GM21717 (cell line): Measurements from ENCODE around the gene LINC01488.

Experiments used
- ATAC-seq: cut with Tn5 transposase; IDR thresholded peaks from one replicate; pipeline ENCODE4 v1.9.1; 2021; ENCODE audit warnings: mild to moderate bottlenecking, moderate library complexity; ENCODE audit not compliant: unreplicated experiment

Gene LINC01488

GRCh38 chr11:69444381-69445130 lies 36.9 kb upstream of the LINC01488 start:
- ATAC-seq: no peak

GRCh38 chr11:69445131-69445470 lies 36.4 kb upstream of the LINC01488 start:
- ATAC-seq: no peak

- ATAC-seq: no peak
Observed at GRCh38 chr11:69446108-69446507, 35.4 kb upstream of the LINC01488 start.

- ATAC-seq: no peak
Observed at GRCh38 chr11:69447786-69448185, 33.7 kb upstream of the LINC01488 start.

- ATAC-seq: no peak
Observed at GRCh38 chr11:69448471-69449284, 32.8 kb upstream of the LINC01488 start.

- ATAC-seq: no peak
Observed at GRCh38 chr11:69449320-69450063, 32.0 kb upstream of the LINC01488 start.

GRCh38 chr11:69450064-69450856 lies 31.2 kb upstream of the LINC01488 start:
- ATAC-seq: no peak

GRCh38 chr11:69450857-69451220 lies 30.6 kb upstream of the LINC01488 start:
- ATAC-seq: no peak

- no peak for ATAC-seq
Observed at GRCh38 chr11:69451289-69451688, 30.2 kb upstream of the LINC01488 start.

GRCh38 chr11:69452206-69452987 lies 29.1 kb upstream of the LINC01488 start:
- ATAC-seq: no peak

- no peak for ATAC-seq
Observed at GRCh38 chr11:69453151-69453550, 28.3 kb upstream of the LINC01488 start.

GRCh38 chr11:69454018-69454417 lies 27.4 kb upstream of the LINC01488 start:
- ATAC-seq: no peak

GRCh38 chr11:69455969-69456368 lies 25.5 kb upstream of the LINC01488 start:
- no peak for ATAC-seq

- ATAC-seq: no peak
Observed at GRCh38 chr11:69456712-69457111, 24.8 kb upstream of the LINC01488 start.

- ATAC-seq: no peak
Observed at GRCh38 chr11:69459848-69460539, 21.5 kb upstream of the LINC01488 start.

GRCh38 chr11:69460540-69461257 lies 20.8 kb upstream of the LINC01488 start:
- no peak for ATAC-seq

- ATAC-seq: no peak
Observed at GRCh38 chr11:69461272-69461962, 20.0 kb upstream of the LINC01488 start.
